Measurements from ENCODE around the gene UBASH3A. TPM values are rescaled to one million over a fixed set of nuclear protein-coding genes. Genes with fewer than 3 reads are reported as not detected.

The UBASH3A gene
- total RNA-seq, 1 experiment from 2014 or later, result not detected

DNA sequence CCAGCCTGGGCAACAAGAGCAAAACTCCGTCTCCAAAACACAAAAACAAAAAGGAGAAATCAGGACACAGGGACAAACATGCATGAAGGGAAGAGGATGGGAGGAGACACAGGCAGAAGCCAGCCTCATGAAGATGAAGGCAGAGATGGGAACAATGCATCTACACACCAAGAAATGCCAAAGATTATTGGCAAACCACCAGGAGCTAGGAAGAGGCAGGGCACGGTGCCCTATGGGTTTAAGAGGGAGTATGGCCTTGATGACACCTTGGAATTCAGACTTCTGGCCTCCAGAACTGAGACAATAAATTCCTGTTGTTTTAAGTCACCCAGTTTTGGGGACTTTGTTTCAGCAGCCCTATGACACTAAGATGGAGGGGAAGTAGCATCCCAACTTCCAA is 13.0 kb upstream of the UBASH3A start:
- Mint-ChIP-seq H3K36me3 (ENCODE audit: insufficient read depth, unreplicated experiment) (no peaks in the 10 kb centered on the region), H3K27me3 (ENCODE audit: insufficient read depth, unreplicated experiment) (peaks cover 11% of the 10 kb centered on the region), H3K4me3 (ENCODE audit: unreplicated experiment) (no peak overlapping the region), H3K27ac (ENCODE audit: low read depth, unreplicated experiment) (no peak overlapping the region), H3K4me1 (ENCODE audit: insufficient read depth, unreplicated experiment) (peaks cover 2% of the 10 kb centered on the region), H3K9me3 (ENCODE audit: unreplicated experiment) (no peaks in the 10 kb centered on the region)
- DNase-seq (ENCODE audit: unreplicated experiment), result no peak
- BruUV-seq (replicated peaks), result no TSS peak
- CTCF ChIA-PET, result no interaction called here
- intact Hi-C loops (cut with micrococcal nuclease), result no loop called here
- POLR2A ChIA-PET, result no interaction called here
- TF ChIP-seq, protein P1, sequence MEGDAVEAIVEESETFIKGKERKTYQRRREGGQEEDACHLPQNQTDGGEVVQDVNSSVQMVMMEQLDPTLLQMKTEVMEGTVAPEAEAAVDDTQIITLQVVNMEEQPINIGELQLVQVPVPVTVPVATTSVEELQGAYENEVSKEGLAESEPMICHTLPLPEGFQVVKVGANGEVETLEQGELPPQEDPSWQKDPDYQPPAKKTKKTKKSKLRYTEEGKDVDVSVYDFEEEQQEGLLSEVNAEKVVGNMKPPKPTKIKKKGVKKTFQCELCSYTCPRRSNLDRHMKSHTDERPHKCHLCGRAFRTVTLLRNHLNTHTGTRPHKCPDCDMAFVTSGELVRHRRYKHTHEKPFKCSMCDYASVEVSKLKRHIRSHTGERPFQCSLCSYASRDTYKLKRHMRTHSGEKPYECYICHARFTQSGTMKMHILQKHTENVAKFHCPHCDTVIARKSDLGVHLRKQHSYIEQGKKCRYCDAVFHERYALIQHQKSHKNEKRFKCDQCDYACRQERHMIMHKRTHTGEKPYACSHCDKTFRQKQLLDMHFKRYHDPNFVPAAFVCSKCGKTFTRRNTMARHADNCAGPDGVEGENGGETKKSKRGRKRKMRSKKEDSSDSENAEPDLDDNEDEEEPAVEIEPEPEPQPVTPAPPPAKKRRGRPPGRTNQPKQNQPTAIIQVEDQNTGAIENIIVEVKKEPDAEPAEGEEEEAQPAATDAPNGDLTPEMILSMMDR (IDR thresholded peaks at IDR 0.05; ENCODE audit: unreplicated experiment), result no peak

DNA sequence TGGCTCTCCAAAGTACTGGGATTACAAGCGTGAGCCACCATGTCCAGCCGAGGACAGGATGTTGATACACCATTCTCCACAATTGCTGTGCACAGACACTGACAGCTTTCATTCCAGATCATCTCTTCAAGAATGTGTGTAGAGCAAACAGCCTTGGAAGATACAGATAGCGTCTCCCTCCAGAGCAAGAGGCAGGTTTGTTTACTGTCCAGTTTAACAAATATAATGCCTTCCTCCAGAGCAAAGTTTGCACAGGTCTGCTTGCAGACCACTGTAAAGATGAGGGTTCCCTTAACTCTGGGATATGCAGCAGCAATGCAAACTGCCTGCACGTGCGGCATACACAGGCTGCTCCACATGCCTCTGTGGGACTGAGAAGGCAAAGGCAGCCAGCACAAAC is 12.4 kb upstream of the UBASH3A start:
- Mint-ChIP-seq H3K27me3 (ENCODE audit: insufficient read depth, unreplicated experiment) (peaks cover 11% of the 10 kb centered on the region), H3K4me1 (ENCODE audit: insufficient read depth, unreplicated experiment) (peaks cover 6% of the 10 kb centered on the region), H3K27ac (ENCODE audit: low read depth, unreplicated experiment) (no peak overlapping the region), H3K9me3 (ENCODE audit: unreplicated experiment) (no peaks in the 10 kb centered on the region), H3K36me3 (ENCODE audit: insufficient read depth, unreplicated experiment) (no peaks in the 10 kb centered on the region), H3K4me3 (ENCODE audit: unreplicated experiment) (no peak overlapping the region)
- no TSS peak for BruUV-seq (replicated peaks)
- TF ChIP-seq, protein P1 (IDR thresholded peaks at IDR 0.05; ENCODE audit: unreplicated experiment), result no peak
- CTCF ChIA-PET, result no interaction called here
- POLR2A ChIA-PET, result no interaction called here
- no peak for DNase-seq (ENCODE audit: unreplicated experiment)
- intact Hi-C loops (cut with micrococcal nuclease), result no loop called here

DNA sequence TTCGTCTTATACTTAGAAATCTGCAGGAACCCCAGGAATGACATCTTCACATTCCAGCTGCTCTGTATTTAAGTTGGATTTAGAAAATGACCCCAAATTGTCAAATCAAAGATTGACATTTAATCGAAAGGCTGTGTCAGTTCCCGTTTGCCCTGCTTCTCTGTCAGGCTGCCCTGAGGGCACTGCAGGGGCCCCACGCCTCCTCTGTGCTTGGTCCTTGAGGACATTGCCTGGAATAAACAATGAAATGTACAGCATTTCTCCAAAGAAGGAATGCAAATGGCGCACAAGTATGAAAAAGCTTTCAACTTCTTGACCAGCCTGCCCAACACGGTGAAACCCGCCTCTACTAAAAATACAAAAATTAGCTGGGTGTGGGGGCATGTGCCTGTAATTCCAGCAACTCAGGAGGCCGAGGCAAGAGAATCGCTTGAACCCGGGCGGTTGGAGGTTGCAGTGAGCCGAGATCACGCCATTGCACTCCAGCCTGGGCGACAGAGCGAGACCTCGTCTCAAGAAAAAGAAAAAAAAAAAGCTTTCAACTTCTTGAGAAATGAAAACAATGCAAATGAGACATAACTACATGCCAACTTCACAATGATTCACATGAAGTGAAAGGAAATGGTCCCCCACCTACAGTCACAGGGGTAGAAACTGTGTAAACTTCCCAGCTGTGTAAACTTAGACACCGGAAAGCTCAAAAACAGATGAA is 10.8 kb upstream of the UBASH3A start:
- H3K27ac Mint-ChIP-seq (ENCODE audit: low read depth, unreplicated experiment), result no peak overlapping the region
- no peaks in the 10 kb centered on the region for H3K9me3 Mint-ChIP-seq (ENCODE audit: unreplicated experiment)
- no peaks in the 10 kb centered on the region for H3K36me3 Mint-ChIP-seq (ENCODE audit: insufficient read depth, unreplicated experiment)
- ChIA-PET CTCF (interaction anchor here (0.6 to 0.8 kb wide), 2 partner anchors 11 to 1691 kb away, joined by 3 to 4 read pairs; partner anchors contain the start of gene UBASH3A), POLR2A (no interaction called here)
- peaks cover 11% of the 10 kb centered on the region for H3K27me3 Mint-ChIP-seq (ENCODE audit: insufficient read depth, unreplicated experiment)
- BruUV-seq (replicated peaks), result no TSS peak
- TF ChIP-seq, protein P1 (IDR thresholded peaks at IDR 0.05; ENCODE audit: unreplicated experiment), result no peak
- DNase-seq (ENCODE audit: unreplicated experiment), result no peak
- H3K4me3 Mint-ChIP-seq (ENCODE audit: unreplicated experiment), result no peak overlapping the region
- peaks cover 6% of the 10 kb centered on the region for H3K4me1 Mint-ChIP-seq (ENCODE audit: insufficient read depth, unreplicated experiment)
- intact Hi-C loops (cut with micrococcal nuclease), result no loop called here

DNA sequence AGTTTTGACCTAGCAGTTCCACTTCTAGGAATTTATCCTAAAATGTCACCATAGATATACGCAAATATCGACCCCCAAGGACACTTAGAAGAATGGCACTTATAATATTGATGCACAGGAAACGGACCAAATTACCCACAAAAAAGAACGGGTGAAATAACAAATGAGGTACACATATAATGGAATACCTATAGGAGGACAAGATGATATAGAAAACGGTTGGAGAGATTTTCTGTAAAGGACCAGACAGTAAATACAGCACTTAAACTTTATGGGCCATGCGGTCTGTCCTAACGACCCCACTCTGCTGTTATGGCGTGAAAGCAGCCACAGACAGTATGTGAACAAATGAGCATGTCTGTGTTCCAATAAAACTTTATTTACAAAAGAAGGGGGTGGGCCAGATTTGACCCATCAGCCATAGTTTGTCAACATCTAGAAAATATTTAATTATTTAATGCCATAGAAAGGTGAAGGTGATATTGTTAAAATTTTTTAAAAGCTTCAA is 10.2 kb upstream of the UBASH3A start:
- TF ChIP-seq, protein P1 (IDR thresholded peaks at IDR 0.05; ENCODE audit: unreplicated experiment), result no peak
- ChIA-PET POLR2A (no interaction called here), CTCF (no interaction called here)
- Mint-ChIP-seq H3K36me3 (ENCODE audit: insufficient read depth, unreplicated experiment) (no peaks in the 10 kb centered on the region), H3K27me3 (ENCODE audit: insufficient read depth, unreplicated experiment) (peaks cover 11% of the 10 kb centered on the region), H3K27ac (ENCODE audit: low read depth, unreplicated experiment) (no peak overlapping the region), H3K9me3 (ENCODE audit: unreplicated experiment) (no peaks in the 10 kb centered on the region), H3K4me1 (ENCODE audit: insufficient read depth, unreplicated experiment) (peaks cover 6% of the 10 kb centered on the region), H3K4me3 (ENCODE audit: unreplicated experiment) (no peak overlapping the region)
- intact Hi-C loops (cut with micrococcal nuclease), result no loop called here
- no peak for DNase-seq (ENCODE audit: unreplicated experiment)
- no TSS peak for BruUV-seq (replicated peaks)

Data from MCF 10A (cell line).